ENCODE results near the gene SERPINI1.

GRCh38 chr3:167736997-167737396 lies 1.5 kb downstream of the SERPINI1 start:
- TF ChIP-seq CTCF (IDR thresholded peaks at IDR 0.05) (no peak), POLR2A (IDR thresholded peaks at IDR 0.05) (no peak)
